Spleen (tissue), 7 donors: Measurements from ENCODE around the gene ADGRE1.

Experiments used
- POLR2A ChIP-seq, 3 donors: fragments of 450-650 bp; IDR thresholded peaks; one replicate each; pipeline ENCODE4 v1.5.1; 2017; ENCODE audit warnings: antibody characterized with exemption in 3 of 3, mild to moderate bottlenecking in 1 of 3
- TF ChIP-seq, protein P1 (sequence below), 11 experiments: fragments of 200-600 bp in 7 of 11; fragments of 450-650 bp in 4 of 11; sonication (generic) in 4 of 11; IDR thresholded peaks in 8 of 11; conservative IDR thresholded peaks in 3 of 11; 1 replicate in 7 of 11; 2 replicates in 4 of 11; pipeline versions ENCODE4 v1.4.0 to v1.8.0; 2016 to 2021; ENCODE audit warnings: antibody characterized with exemption in 11 of 11, inconsistent platforms in 4 of 11, mild to moderate bottlenecking in 1 of 11
- donor health status: DM: no; HTN: no; CAD: no; lungs with moderate emphysema.
- donor health status: DM: no; HTN: no; CAD: no.
- donor health status: DM: no; HTN: no; CAD: no.

- TF ChIP-seq, protein P1, sequence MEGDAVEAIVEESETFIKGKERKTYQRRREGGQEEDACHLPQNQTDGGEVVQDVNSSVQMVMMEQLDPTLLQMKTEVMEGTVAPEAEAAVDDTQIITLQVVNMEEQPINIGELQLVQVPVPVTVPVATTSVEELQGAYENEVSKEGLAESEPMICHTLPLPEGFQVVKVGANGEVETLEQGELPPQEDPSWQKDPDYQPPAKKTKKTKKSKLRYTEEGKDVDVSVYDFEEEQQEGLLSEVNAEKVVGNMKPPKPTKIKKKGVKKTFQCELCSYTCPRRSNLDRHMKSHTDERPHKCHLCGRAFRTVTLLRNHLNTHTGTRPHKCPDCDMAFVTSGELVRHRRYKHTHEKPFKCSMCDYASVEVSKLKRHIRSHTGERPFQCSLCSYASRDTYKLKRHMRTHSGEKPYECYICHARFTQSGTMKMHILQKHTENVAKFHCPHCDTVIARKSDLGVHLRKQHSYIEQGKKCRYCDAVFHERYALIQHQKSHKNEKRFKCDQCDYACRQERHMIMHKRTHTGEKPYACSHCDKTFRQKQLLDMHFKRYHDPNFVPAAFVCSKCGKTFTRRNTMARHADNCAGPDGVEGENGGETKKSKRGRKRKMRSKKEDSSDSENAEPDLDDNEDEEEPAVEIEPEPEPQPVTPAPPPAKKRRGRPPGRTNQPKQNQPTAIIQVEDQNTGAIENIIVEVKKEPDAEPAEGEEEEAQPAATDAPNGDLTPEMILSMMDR (IDR thresholded peaks at IDR 0.05 in 8 of 11, conservative IDR thresholded peaks at IDR 0.05 in 3 of 11): no peak
- TF ChIP-seq POLR2A (IDR thresholded peaks at IDR 0.05): no peak
Observed at GRCh38 chr19:6888967-6889366, 1.6 kb downstream of the ADGRE1 start.
